GM10847 (cell line): ENCODE results near the gene SCAF1.
A peak's percentile ranks its signal among the peaks of the same experiment; 100 is the strongest.

Experiments
- POLR2A ChIP-seq: IDR thresholded peaks from 2 replicates; pipeline ENCODE4 v1.6.1; 2011; ENCODE audit not compliant: insufficient read length; ENCODE audit errors: extremely low read depth

Gene SCAF1

GRCh38 chr19:49653466-49653806, 11.4 kb downstream of the SCAF1 start:
- no peak for TF ChIP-seq POLR2A

- no peak for TF ChIP-seq POLR2A
These were observed 12.6 kb downstream of the SCAF1 start for GRCh38 chr19:49654581-49654980.

GRCh38 chr19:49655570-49656455, 13.8 kb downstream of the SCAF1 start:
- TF ChIP-seq POLR2A, result no peak

GRCh38 chr19:49656456-49657109, 14.6 kb downstream of the SCAF1 start:
- no peak for TF ChIP-seq POLR2A

- TF ChIP-seq POLR2A, result no peak
These were observed 15.6 kb downstream of the SCAF1 start for GRCh38 chr19:49657493-49658138.

GRCh38 chr19:49658139-49658517, 16.1 kb downstream of the SCAF1 start:
- TF ChIP-seq POLR2A, result no peak

- TF ChIP-seq POLR2A, result peak; percentile 8
These were observed 16.8 kb downstream of the SCAF1 start for GRCh38 chr19:49658566-49659442.

GRCh38 chr19:49660338-49660961, 18.4 kb downstream of the SCAF1 start:
- TF ChIP-seq POLR2A, result no peak

GRCh38 chr19:49662011-49662410, 20.0 kb downstream of the SCAF1 start:
- TF ChIP-seq POLR2A, result no peak

GRCh38 chr19:49663224-49663623, 21.2 kb downstream of the SCAF1 start:
- TF ChIP-seq POLR2A, result no peak

GRCh38 chr19:49664171-49665035, 22.4 kb downstream of the SCAF1 start:
- TF ChIP-seq POLR2A, result peak; percentile 57

- no peak for TF ChIP-seq POLR2A
These were observed 23.0 kb downstream of the SCAF1 start for GRCh38 chr19:49665036-49665350.

- no peak for TF ChIP-seq POLR2A
These were observed 23.5 kb downstream of the SCAF1 start, which contains the start of the genes BCL2L12 and IRF3 for GRCh38 chr19:49665351-49666119. BCL2L12 (plus strand) TSS chr19:49665933; CDS start chr19:49666693, 760 bp downstream. IRF3 (minus strand) TSS chr19:49665857; CDS start chr19:49664838, 1,019 bp downstream.
